HUES48 (cell line): Measurements from ENCODE around the gene CHKB.

Source experiments
- H3K27ac ChIP-seq: one replicate; pipeline ENCODE4 v1.7.0; 2013; ENCODE audit warnings: low read depth, low read length, inconsistent platforms
- H3K27me3 ChIP-seq: 2 replicates; pipeline ENCODE4 v1.6.1; 2013; ENCODE audit warnings: mild to moderate bottlenecking, low read length; ENCODE audit not compliant: control insufficient read depth, insufficient read depth
- H3K36me3 ChIP-seq: 2 replicates; pipeline ENCODE4 v1.6.1; 2013; ENCODE audit warnings: low read length; ENCODE audit not compliant: control insufficient read depth, insufficient read depth
- H3K4me1 ChIP-seq: 2 replicates; pipeline ENCODE4 v1.6.1; 2013; ENCODE audit warnings: mild to moderate bottlenecking, low read length; ENCODE audit not compliant: control insufficient read depth, insufficient read depth
- H3K4me3 ChIP-seq: 2 replicates; pipeline ENCODE4 v1.5.1; 2013; ENCODE audit warnings: mild to moderate bottlenecking, low read depth, low read length
- H3K9ac ChIP-seq: 2 replicates; pipeline ENCODE4 v1.6.1; 2013; ENCODE audit warnings: mild to moderate bottlenecking, low read depth, low read length, moderate library complexity
- H3K9me3 ChIP-seq: 2 replicates; pipeline ENCODE4 v1.6.1; 2013; ENCODE audit warnings: low read length; ENCODE audit not compliant: control insufficient read depth, insufficient read depth

CHKB gene

GRCh38 chr22:50556703-50557102 is 25.9 kb downstream of the CHKB start:
- 0 out of 2 replicates have a peak, but pooled peaks cover 3% of the 10 kb centered on the region for H3K4me1 ChIP-seq

GRCh38 chr22:50553310-50553709 is 29.3 kb downstream of the CHKB start:
- H3K4me1 ChIP-seq, result 0 out of 2 replicates have a peak, but pooled peaks cover 3% of the 10 kb centered on the region
- no peak overlapping the region for H3K27ac ChIP-seq
- H3K27me3 ChIP-seq, result no peaks in the 10 kb centered on the region
- no peaks in the 10 kb centered on the region for H3K9me3 ChIP-seq
- H3K4me3 ChIP-seq, result no peak overlapping the region
- H3K36me3 ChIP-seq, result no peaks in the 10 kb centered on the region
- no peak overlapping the region for H3K9ac ChIP-seq

More at GRCh38 chr22:50556703-50557102, 25.9 kb downstream of the CHKB start:
- H3K9ac ChIP-seq, result no peak overlapping the region
- no peaks in the 10 kb centered on the region for H3K9me3 ChIP-seq
- no peak overlapping the region for H3K4me3 ChIP-seq
- no peak overlapping the region for H3K27ac ChIP-seq
- no peaks in the 10 kb centered on the region for H3K36me3 ChIP-seq
- no peaks in the 10 kb centered on the region for H3K27me3 ChIP-seq

GRCh38 chr22:50551160-50551752 is 31.4 kb downstream of the CHKB start:
- 0 out of 2 replicates have a peak, but pooled peaks cover 3% of the 10 kb centered on the region for H3K4me1 ChIP-seq
- H3K4me3 ChIP-seq, result no peak overlapping the region
- no peak overlapping the region for H3K9ac ChIP-seq
- H3K9me3 ChIP-seq, result no peaks in the 10 kb centered on the region
- H3K27me3 ChIP-seq, result no peaks in the 10 kb centered on the region
- H3K36me3 ChIP-seq, result no peaks in the 10 kb centered on the region
- no peak overlapping the region for H3K27ac ChIP-seq

- no peak overlapping the region for H3K9ac ChIP-seq
- H3K27ac ChIP-seq, result no peak overlapping the region
- 0 out of 2 replicates have a peak, but pooled peaks cover 3% of the 10 kb centered on the region for H3K4me1 ChIP-seq
- H3K4me3 ChIP-seq, result no peak overlapping the region
- H3K9me3 ChIP-seq, result no peaks in the 10 kb centered on the region
- no peaks in the 10 kb centered on the region for H3K36me3 ChIP-seq
- H3K27me3 ChIP-seq, result peaks cover 5% of the 10 kb centered on the region
Observed at GRCh38 chr22:50550395-50550794, 32.3 kb downstream of the CHKB start.

- Histone ChIP-seq H3K27me3 (peaks cover 16% of the 10 kb centered on the region), H3K4me1 (peaks cover 4% of the 10 kb centered on the region; the same call in 1 of the 2 replicates), H3K36me3 (no peaks in the 10 kb centered on the region), H3K4me3 (no peak overlapping the region), H3K9me3 (no peaks in the 10 kb centered on the region), H3K9ac (no peak overlapping the region), H3K27ac (no peak overlapping the region)
Observed at GRCh38 chr22:50548921-50549790, 33.5 kb downstream of the CHKB start.

- Histone ChIP-seq H3K4me1 (peaks cover 4% of the 10 kb centered on the region; the same call in 1 of the 2 replicates), H3K36me3 (no peaks in the 10 kb centered on the region)
Observed at GRCh38 chr22:50548040-50548920, 34.4 kb downstream of the CHKB start.

GRCh38 chr22:50547263-50547985 is 35.2 kb downstream of the CHKB start:
- peaks cover 4% of the 10 kb centered on the region; the same call in 1 of the 2 replicates for H3K4me1 ChIP-seq
- H3K4me3 ChIP-seq, result no peak overlapping the region
- H3K9ac ChIP-seq, result no peak overlapping the region
- no peak overlapping the region for H3K27ac ChIP-seq
- H3K36me3 ChIP-seq, result no peaks in the 10 kb centered on the region
- no peaks in the 10 kb centered on the region for H3K9me3 ChIP-seq
- peaks cover 16% of the 10 kb centered on the region for H3K27me3 ChIP-seq

More at GRCh38 chr22:50548040-50548920, 34.4 kb downstream of the CHKB start:
- Histone ChIP-seq H3K27me3 (peaks cover 16% of the 10 kb centered on the region), H3K9ac (no peak overlapping the region), H3K9me3 (no peaks in the 10 kb centered on the region), H3K27ac (no peak overlapping the region), H3K4me3 (no peak overlapping the region)

GRCh38 chr22:50546326-50547262 is 36.1 kb downstream of the CHKB start:
- H3K27me3 ChIP-seq, result peaks cover 16% of the 10 kb centered on the region
- H3K4me3 ChIP-seq, result no peak overlapping the region
- H3K9me3 ChIP-seq, result no peaks in the 10 kb centered on the region
- no peak overlapping the region for H3K9ac ChIP-seq
- H3K4me1 ChIP-seq, result peaks cover 4% of the 10 kb centered on the region; the same call in 1 of the 2 replicates
- H3K36me3 ChIP-seq, result no peaks in the 10 kb centered on the region
- H3K27ac ChIP-seq, result no peak overlapping the region

GRCh38 chr22:50545522-50546325 is 36.9 kb downstream of the CHKB start, which contains the start of gene KLHDC7B:
KLHDC7B (plus strand) TSS chr22:50545899; CDS start chr22:50546244, 345 bp downstream.
- no peak within 1 kb of the TSS for H3K27ac ChIP-seq
- H3K4me1 ChIP-seq, result peaks cover 4% of the 10 kb centered on the region; the same call in 1 of the 2 replicates
- H3K9ac ChIP-seq, result no peak within 1 kb of the TSS
- no peaks in the 10 kb centered on the region for H3K9me3 ChIP-seq
- peaks cover 16% of the 10 kb centered on the region for H3K27me3 ChIP-seq
- H3K4me3 ChIP-seq, result no peak within 1 kb of the TSS
- no peaks in the 10 kb centered on the region for H3K36me3 ChIP-seq
